Subcutaneous abdominal adipose tissue (tissue), 5 donors: ENCODE data around the gene CA10.

ENCODE experiments used
- H3K27ac ChIP-seq: one replicate; pipeline ENCODE4 v1.7.0; 2013; ENCODE audit warnings: low read depth, mild to moderate bottlenecking, inconsistent platforms, low read length, moderate library complexity
- H3K27me3 ChIP-seq, 5 donors: one replicate each; pipeline ENCODE4 v1.7.0; 2013; ENCODE audit warnings: low read length in 5 of 5, inconsistent platforms in 1 of 5; ENCODE audit not compliant: control insufficient read depth in 5 of 5, insufficient read depth in 4 of 5
- H3K36me3 ChIP-seq, 5 donors: one replicate each; pipeline ENCODE4 v1.7.0; 2013; ENCODE audit warnings: low read length in 5 of 5; ENCODE audit not compliant: control insufficient read depth in 5 of 5, insufficient read depth in 5 of 5
- H3K4me1 ChIP-seq, 5 donors: one replicate each; pipeline ENCODE4 v1.7.0; 2013; ENCODE audit warnings: low read length in 5 of 5, mild to moderate bottlenecking in 3 of 5, moderate library complexity in 1 of 5; ENCODE audit not compliant: control insufficient read depth in 5 of 5, insufficient read depth in 5 of 5
- H3K4me3 ChIP-seq, 5 donors: one replicate each; pipeline ENCODE4 v1.7.0; 2013; ENCODE audit warnings: low read length in 5 of 5, low read depth in 1 of 5
- H3K9ac ChIP-seq, 5 donors: one replicate each; pipeline ENCODE4 v1.7.0; 2013; ENCODE audit warnings: low read length in 5 of 5, mild to moderate bottlenecking in 4 of 5, moderate library complexity in 3 of 5
- H3K9me3 ChIP-seq, 5 donors: one replicate each; pipeline ENCODE4 v1.7.0; 2013; ENCODE audit warnings: low read length in 5 of 5; ENCODE audit not compliant: control insufficient read depth in 5 of 5
- donor health status: healthy.
- donor health status: healthy.
- donor health status: healthy.
- donor health status: healthy.
- donor health status: healthy.

CA10 gene

GRCh38 chr17:51751072-51751471 lies 407.4 kb downstream of the CA10 start:
- Histone ChIP-seq H3K27ac (no peak overlapping the region), H3K4me1 (no peaks in the 10 kb centered on the region), H3K9me3 (no peaks in the 10 kb centered on the region), H3K27me3 (no peaks in the 10 kb centered on the region), H3K9ac (no peak overlapping the region), H3K4me3 (no peak overlapping the region), H3K36me3 (no peaks in the 10 kb centered on the region)

- no peak overlapping the region for H3K9ac ChIP-seq
- H3K9me3 ChIP-seq, result no peaks in the 10 kb centered on the region
- no peak overlapping the region for H3K4me3 ChIP-seq
- no peak overlapping the region for H3K27ac ChIP-seq
- H3K4me1 ChIP-seq, result no peaks in the 10 kb centered on the region
- no peaks in the 10 kb centered on the region for H3K36me3 ChIP-seq
- no peaks in the 10 kb centered on the region for H3K27me3 ChIP-seq
Observed at GRCh38 chr17:51748749-51749604, 409.5 kb downstream of the CA10 start.

- Histone ChIP-seq H3K4me3 (no peak overlapping the region), H3K36me3 (no peaks in the 10 kb centered on the region), H3K4me1 (no peaks in the 10 kb centered on the region), H3K27ac (no peak overlapping the region), H3K9me3 (no peaks in the 10 kb centered on the region), H3K27me3 (no peaks in the 10 kb centered on the region), H3K9ac (no peak overlapping the region)
Observed at GRCh38 chr17:51746421-51746820, 412.1 kb downstream of the CA10 start.

GRCh38 chr17:51745993-51746392 lies 412.5 kb downstream of the CA10 start:
- H3K4me1 ChIP-seq, result no peaks in the 10 kb centered on the region

GRCh38 chr17:51743477-51743876 lies 415.0 kb downstream of the CA10 start:
- Histone ChIP-seq H3K9me3 (no peaks in the 10 kb centered on the region), H3K27ac (no peak overlapping the region), H3K36me3 (no peaks in the 10 kb centered on the region), H3K27me3 (no peaks in the 10 kb centered on the region), H3K4me1 (no peaks in the 10 kb centered on the region), H3K4me3 (no peak overlapping the region), H3K9ac (no peak overlapping the region)

More at GRCh38 chr17:51745993-51746392, 412.5 kb downstream of the CA10 start:
- H3K4me3 ChIP-seq, result no peak overlapping the region
- no peak overlapping the region for H3K27ac ChIP-seq
- no peaks in the 10 kb centered on the region for H3K9me3 ChIP-seq
- no peaks in the 10 kb centered on the region for H3K36me3 ChIP-seq
- no peak overlapping the region for H3K9ac ChIP-seq
- no peaks in the 10 kb centered on the region for H3K27me3 ChIP-seq

- Histone ChIP-seq H3K36me3 (no peaks in the 10 kb centered on the region), H3K4me3 (no peak overlapping the region), H3K9me3 (no peaks in the 10 kb centered on the region), H3K4me1 (no peaks in the 10 kb centered on the region), H3K9ac (no peak overlapping the region), H3K27me3 (no peaks in the 10 kb centered on the region), H3K27ac (no peak overlapping the region)
Observed at GRCh38 chr17:51742571-51742970, 415.9 kb downstream of the CA10 start.

- no peaks in the 10 kb centered on the region for H3K27me3 ChIP-seq
Observed at GRCh38 chr17:51741458-51741857, 417.1 kb downstream of the CA10 start.

GRCh38 chr17:51740531-51740930 lies 418.0 kb downstream of the CA10 start:
- no peaks in the 10 kb centered on the region for H3K4me1 ChIP-seq
- H3K27me3 ChIP-seq, result no peaks in the 10 kb centered on the region
- no peaks in the 10 kb centered on the region for H3K9me3 ChIP-seq
- no peak overlapping the region for H3K27ac ChIP-seq
- no peak overlapping the region for H3K9ac ChIP-seq
- H3K36me3 ChIP-seq, result no peaks in the 10 kb centered on the region
- no peak overlapping the region for H3K4me3 ChIP-seq

More at GRCh38 chr17:51741458-51741857, 417.1 kb downstream of the CA10 start:
- H3K9me3 ChIP-seq, result no peaks in the 10 kb centered on the region
- no peak overlapping the region for H3K27ac ChIP-seq
- H3K9ac ChIP-seq, result no peak overlapping the region
- H3K4me1 ChIP-seq, result no peaks in the 10 kb centered on the region
- H3K4me3 ChIP-seq, result no peak overlapping the region
- H3K36me3 ChIP-seq, result no peaks in the 10 kb centered on the region

GRCh38 chr17:51739245-51739886 lies 419.1 kb downstream of the CA10 start:
- no peak overlapping the region for H3K27ac ChIP-seq

GRCh38 chr17:51736356-51736755 lies 422.2 kb downstream of the CA10 start:
- Histone ChIP-seq H3K27ac (no peak overlapping the region), H3K4me1 (no peaks in the 10 kb centered on the region), H3K4me3 (no peak overlapping the region), H3K9me3 (peaks cover 0 to 4% (median 0%) of the 10 kb centered on the region in 5 donors), H3K9ac (no peak overlapping the region), H3K27me3 (no peaks in the 10 kb centered on the region), H3K36me3 (no peaks in the 10 kb centered on the region)

More at GRCh38 chr17:51739245-51739886, 419.1 kb downstream of the CA10 start:
- Histone ChIP-seq H3K36me3 (no peaks in the 10 kb centered on the region), H3K4me1 (no peaks in the 10 kb centered on the region), H3K27me3 (no peaks in the 10 kb centered on the region), H3K4me3 (no peak overlapping the region), H3K9me3 (peaks cover 0 to 4% (median 0%) of the 10 kb centered on the region in 5 donors), H3K9ac (no peak overlapping the region)
